Measurements from ENCODE around the gene SUV39H1. TPM values are rescaled to one million over a fixed set of nuclear protein-coding genes. Genes with fewer than 3 reads are reported as not detected.

Gene SUV39H1
- total and polyA plus RNA-seq, 2 donors from 2014 or later = 2.8 to 5.0 TPM

DNA sequence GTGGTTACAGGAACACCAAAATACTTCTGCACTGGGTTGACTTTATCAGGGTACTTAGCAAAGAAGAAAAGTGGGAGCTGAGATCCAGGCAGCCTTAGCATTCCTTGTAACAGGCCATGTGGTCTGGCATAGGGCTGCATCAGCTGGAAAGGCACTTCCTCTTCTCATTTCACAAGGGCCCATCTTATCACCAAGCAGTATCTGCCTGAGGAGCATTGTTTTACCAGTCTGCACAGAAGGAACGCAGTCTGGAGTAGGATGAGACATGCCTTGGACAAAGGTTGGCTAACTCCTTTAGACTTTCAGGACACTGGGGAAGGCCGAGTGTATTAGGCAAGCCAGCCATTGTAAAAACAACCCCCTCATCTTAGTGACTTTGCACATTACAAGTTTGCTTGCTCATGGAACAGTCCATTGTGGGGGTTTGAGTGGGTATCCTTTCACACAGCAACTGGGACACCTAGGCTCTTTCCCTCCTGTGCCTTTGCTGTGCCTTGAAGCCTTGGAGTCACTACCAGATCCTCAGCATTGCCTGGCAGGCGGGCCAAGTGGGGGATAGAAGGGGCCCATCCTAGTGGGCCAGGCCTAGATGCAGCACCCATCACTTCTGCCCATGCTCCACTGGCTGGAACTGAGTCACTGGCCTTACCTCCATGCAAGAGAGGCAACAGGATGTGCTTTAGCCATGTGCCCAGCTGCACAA, 4.6 kb downstream of the SUV39H1 start:
- no peaks in the 10 kb centered on the region for H3K27me3 ChIP-seq (ENCODE audit: control insufficient read depth, insufficient read depth, low read length)
- TF ChIP-seq, protein P1, sequence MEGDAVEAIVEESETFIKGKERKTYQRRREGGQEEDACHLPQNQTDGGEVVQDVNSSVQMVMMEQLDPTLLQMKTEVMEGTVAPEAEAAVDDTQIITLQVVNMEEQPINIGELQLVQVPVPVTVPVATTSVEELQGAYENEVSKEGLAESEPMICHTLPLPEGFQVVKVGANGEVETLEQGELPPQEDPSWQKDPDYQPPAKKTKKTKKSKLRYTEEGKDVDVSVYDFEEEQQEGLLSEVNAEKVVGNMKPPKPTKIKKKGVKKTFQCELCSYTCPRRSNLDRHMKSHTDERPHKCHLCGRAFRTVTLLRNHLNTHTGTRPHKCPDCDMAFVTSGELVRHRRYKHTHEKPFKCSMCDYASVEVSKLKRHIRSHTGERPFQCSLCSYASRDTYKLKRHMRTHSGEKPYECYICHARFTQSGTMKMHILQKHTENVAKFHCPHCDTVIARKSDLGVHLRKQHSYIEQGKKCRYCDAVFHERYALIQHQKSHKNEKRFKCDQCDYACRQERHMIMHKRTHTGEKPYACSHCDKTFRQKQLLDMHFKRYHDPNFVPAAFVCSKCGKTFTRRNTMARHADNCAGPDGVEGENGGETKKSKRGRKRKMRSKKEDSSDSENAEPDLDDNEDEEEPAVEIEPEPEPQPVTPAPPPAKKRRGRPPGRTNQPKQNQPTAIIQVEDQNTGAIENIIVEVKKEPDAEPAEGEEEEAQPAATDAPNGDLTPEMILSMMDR (IDR thresholded peaks at IDR 0.05; ENCODE audit: borderline replicate concordance, extremely low read depth, insufficient read depth) = no peak
- H3K27ac ChIP-seq (ENCODE audit: low read depth in 2 of 2, low read length in 2 of 2) = no peak overlapping the region
- no peak overlapping the region for H3K4me3 ChIP-seq (ENCODE audit: low read length in 3 of 3)
- no peak overlapping the region for H3K9ac ChIP-seq (ENCODE audit: low read length in 3 of 3)
- H3K4me1 ChIP-seq (ENCODE audit: control insufficient read depth in 2 of 3, insufficient read depth in 2 of 3, low read depth in 1 of 3, low read length in 3 of 3) = peaks cover 0 to under 1% (median 0%) of the 10 kb centered on the region in 3 donors
- DNase-seq (no peak), FAIRE-seq (no peak)
- no peaks in the 10 kb centered on the region for H3K9me3 ChIP-seq (ENCODE audit: control insufficient read depth in 2 of 3, insufficient read depth in 1 of 3, low read length in 3 of 3)
- H3K36me3 ChIP-seq (ENCODE audit: control insufficient read depth in 2 of 3, insufficient read depth in 3 of 3, low read length in 3 of 3) = peaks cover 0 to 8% (median 8%) of the 10 kb centered on the region in 3 donors
- intact Hi-C loops (cut with DNase I) = no loop called here

DNA sequence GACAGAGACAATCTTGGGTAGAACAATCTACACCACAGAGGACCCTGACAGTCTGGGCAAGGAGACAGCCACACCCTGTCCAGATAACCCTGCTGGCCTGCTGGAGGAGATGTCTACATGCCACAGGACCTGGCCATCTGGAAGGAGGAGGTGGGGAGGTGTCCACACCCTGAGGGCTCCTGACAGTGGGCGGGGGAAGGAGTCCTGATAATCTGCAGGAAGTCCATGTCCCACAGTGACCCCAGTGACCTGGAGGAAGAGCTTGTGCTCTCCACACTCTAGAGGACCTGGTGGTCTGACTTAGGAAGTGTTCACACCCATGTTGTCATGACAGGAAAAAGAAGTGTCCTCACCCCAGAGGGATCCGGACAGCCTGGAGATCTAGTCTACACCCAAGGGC, 5.5 kb downstream of the SUV39H1 start:
- Histone ChIP-seq H3K4me3 (ENCODE audit: low read length in 3 of 3) (no peak overlapping the region), H3K9ac (ENCODE audit: low read length in 3 of 3) (no peak overlapping the region), H3K9me3 (ENCODE audit: control insufficient read depth in 2 of 3, insufficient read depth in 1 of 3, low read length in 3 of 3) (no peaks in the 10 kb centered on the region), H3K27me3 (ENCODE audit: control insufficient read depth, insufficient read depth, low read length) (no peaks in the 10 kb centered on the region), H3K27ac (ENCODE audit: low read depth in 2 of 2, low read length in 2 of 2) (no peak overlapping the region), H3K4me1 (ENCODE audit: control insufficient read depth in 2 of 3, insufficient read depth in 2 of 3, low read depth in 1 of 3, low read length in 3 of 3) (no peaks in the 10 kb centered on the region), H3K36me3 (ENCODE audit: control insufficient read depth in 2 of 3, insufficient read depth in 3 of 3, low read length in 3 of 3) (peaks cover 0 to 8% (median 8%) of the 10 kb centered on the region in 3 donors)
- FAIRE-seq (no peak), DNase-seq (no peak)
- intact Hi-C loops (cut with DNase I) = no loop called here
- TF ChIP-seq, protein P1 (IDR thresholded peaks at IDR 0.05; ENCODE audit: borderline replicate concordance, extremely low read depth, insufficient read depth) = no peak

DNA sequence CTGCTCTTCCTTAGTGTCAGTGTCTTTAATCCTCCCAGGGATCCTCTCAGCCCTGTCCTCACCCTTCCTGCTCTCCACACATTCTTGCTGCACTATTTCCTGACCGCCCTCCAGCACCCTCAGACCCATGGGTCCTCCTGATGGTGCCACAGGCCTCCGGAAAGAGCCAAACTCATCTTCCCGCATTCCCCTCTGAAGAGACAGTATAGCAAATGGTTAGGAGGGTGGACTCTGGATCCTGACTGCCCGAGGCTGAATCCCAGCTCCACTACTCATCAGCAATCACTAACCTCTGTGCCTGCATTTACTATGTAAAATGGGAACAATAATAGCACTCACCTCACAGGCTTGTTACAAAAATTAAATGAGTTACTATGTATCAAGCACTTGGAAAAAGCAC, 6.2 kb downstream of the SUV39H1 start:
- Histone ChIP-seq H3K36me3 (ENCODE audit: control insufficient read depth in 2 of 3, insufficient read depth in 3 of 3, low read length in 3 of 3) (peaks cover 0 to 8% (median 8%) of the 10 kb centered on the region in 3 donors), H3K4me1 (ENCODE audit: control insufficient read depth in 2 of 3, insufficient read depth in 2 of 3, low read depth in 1 of 3, low read length in 3 of 3) (no peaks in the 10 kb centered on the region), H3K4me3 (ENCODE audit: low read length in 3 of 3) (no peak overlapping the region), H3K27me3 (ENCODE audit: control insufficient read depth, insufficient read depth, low read length) (no peaks in the 10 kb centered on the region), H3K27ac (ENCODE audit: low read depth in 2 of 2, low read length in 2 of 2) (no peak overlapping the region), H3K9me3 (ENCODE audit: control insufficient read depth in 2 of 3, insufficient read depth in 1 of 3, low read length in 3 of 3) (no peaks in the 10 kb centered on the region), H3K9ac (ENCODE audit: low read length in 3 of 3) (no peak overlapping the region)
- no peak for FAIRE-seq
- intact Hi-C loops (cut with DNase I) = no loop called here
- no peak for DNase-seq
- TF ChIP-seq, protein P1 (IDR thresholded peaks at IDR 0.05; ENCODE audit: borderline replicate concordance, extremely low read depth, insufficient read depth) = no peak
